ENCODE measurements around the gene AP4S1. TPM values are rescaled to one million over a fixed set of nuclear protein-coding genes. Genes with fewer than 3 reads are reported as not detected.
A peak's percentile ranks its signal among the peaks of the same experiment; 100 is the strongest.
"Not testable (repeated sequence)": the region's sequence is repeated elsewhere in the genome, so short reads cannot be mapped to it uniquely, and the experiment has no call there.

AP4S1 gene
- total RNA-seq, 2 donors from 2014 or later, result 7.6 to 11.1 TPM

DNA sequence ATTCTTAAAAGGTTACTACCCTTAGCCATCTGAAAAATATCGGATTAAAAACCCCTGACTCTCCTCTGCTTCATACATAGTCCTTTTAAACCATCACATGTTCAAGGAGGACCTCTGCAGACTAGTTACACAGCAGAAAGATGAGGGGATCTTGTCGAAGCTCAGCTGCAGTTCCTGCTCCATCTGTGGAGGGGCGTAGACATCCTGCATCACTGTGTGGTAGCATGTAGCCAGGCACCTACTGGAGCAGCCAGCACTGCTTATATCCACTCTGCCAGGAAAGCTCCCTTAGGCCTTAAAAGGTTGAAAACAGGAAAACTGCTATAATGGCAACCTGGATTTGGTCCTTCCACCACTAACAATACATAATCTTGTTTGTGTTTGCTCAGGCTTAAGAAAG is 58.3 kb downstream of the AP4S1 start:
- Histone ChIP-seq H3K9me3 (ENCODE audit: control insufficient read depth, low read length) (no peaks in the 10 kb centered on the region), H3K27ac (ENCODE audit: low read depth, low read length) (no peak overlapping the region), H3K27me3 (ENCODE audit: control insufficient read depth, insufficient read depth, low read length, poor library complexity, severe bottlenecking) (no peaks in the 10 kb centered on the region), H3K36me3 (ENCODE audit: control insufficient read depth, insufficient read depth, low read length) (no peaks in the 10 kb centered on the region), H3K4me3 (ENCODE audit: low read length) (no peak overlapping the region), H3K9ac (ENCODE audit: extremely low read depth, low read length, poor library complexity, severe bottlenecking) (peak overlapping the region; percentile 0), H3K4me1 (ENCODE audit: control insufficient read depth, insufficient read depth, low read length) (peaks cover 11% of the 10 kb centered on the region)
- Mint-ChIP-seq H3K27me3 (ENCODE audit: insufficient read depth) (no peaks in the 10 kb centered on the region), H3K36me3 (ENCODE audit: low read depth) (peaks cover 2% of the 10 kb centered on the region), H3K4me1 (peaks cover 15% of the 10 kb centered on the region), H3K9me3 (no peaks in the 10 kb centered on the region), H3K4me3 (no peak overlapping the region), H3K27ac (peak overlapping the region; percentile 64)
- no peak for TF ChIP-seq CTCF (conservative IDR thresholded peaks at IDR 0.05)
- no peak for DNase-seq
- 90 to 96% methylated on average over 3 of the region's 3 CpGs for WGBS, 2 experiments (ENCODE audit: insufficient coverage in 1 of 2, insufficient read length in 1 of 2)

- Histone ChIP-seq H3K36me3 (ENCODE audit: control insufficient read depth, insufficient read depth, low read length) (no peaks in the 10 kb centered on the region), H3K4me1 (ENCODE audit: control insufficient read depth, insufficient read depth, low read length) (peaks cover 11% of the 10 kb centered on the region), H3K27ac (ENCODE audit: low read depth, low read length) (no peak overlapping the region), H3K27me3 (ENCODE audit: control insufficient read depth, insufficient read depth, low read length, poor library complexity, severe bottlenecking) (no peaks in the 10 kb centered on the region), H3K4me3 (ENCODE audit: low read length) (no peak overlapping the region), H3K9me3 (ENCODE audit: control insufficient read depth, low read length) (no peaks in the 10 kb centered on the region), H3K9ac (ENCODE audit: extremely low read depth, low read length, poor library complexity, severe bottlenecking) (peak overlapping the region; percentile 0)
- peak; percentile 65 for TF ChIP-seq CTCF (conservative IDR thresholded peaks at IDR 0.05)
- WGBS, 2 experiments (ENCODE audit: insufficient coverage in 1 of 2, insufficient read length in 1 of 2), result 87 to 93% methylated on average over 3 to 5 of the region's 5 CpGs
- Mint-ChIP-seq H3K9me3 (no peaks in the 10 kb centered on the region), H3K36me3 (ENCODE audit: low read depth) (peaks cover 2% of the 10 kb centered on the region), H3K27ac (peak overlapping the region; percentile 5), H3K4me3 (no peak overlapping the region), H3K27me3 (ENCODE audit: insufficient read depth) (no peaks in the 10 kb centered on the region), H3K4me1 (peaks cover 15% of the 10 kb centered on the region)
- no peak for DNase-seq
Observed at GRCh38 chr14:31084385-31084784, 58.9 kb downstream of the AP4S1 start.

DNA sequence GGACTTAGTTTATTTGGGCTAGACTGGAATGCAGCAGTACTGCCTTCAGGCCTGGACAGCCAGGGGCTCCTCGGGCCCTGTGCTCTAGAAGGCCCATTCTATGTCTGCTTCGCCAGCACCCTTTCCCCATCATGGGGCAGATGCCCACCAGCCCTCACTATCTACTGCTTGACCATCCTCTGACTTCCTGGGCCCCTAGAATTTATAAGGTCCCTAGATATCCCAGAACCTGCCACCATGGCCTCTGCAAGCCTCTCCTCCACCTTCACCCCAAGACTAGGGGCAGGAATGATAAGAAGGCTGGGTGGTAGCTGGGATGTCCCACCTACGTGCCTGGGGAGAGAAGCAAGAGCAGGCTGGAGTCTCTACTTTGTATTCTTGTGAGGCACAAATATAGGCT is 59.6 kb downstream of the AP4S1 start:
- H3K36me3 ChIP-seq (ENCODE audit: control insufficient read depth, insufficient read depth, low read length), result no peaks in the 10 kb centered on the region
- Mint-ChIP-seq H3K9me3 (no peaks in the 10 kb centered on the region), H3K36me3 (ENCODE audit: low read depth) (peaks cover 2% of the 10 kb centered on the region), H3K27me3 (ENCODE audit: insufficient read depth) (no peaks in the 10 kb centered on the region), H3K4me1 (peaks cover 15% of the 10 kb centered on the region), H3K27ac (peak overlapping the region; percentile 39), H3K4me3 (no peak overlapping the region)
- no peak for TF ChIP-seq CTCF (conservative IDR thresholded peaks at IDR 0.05)
- H3K27ac ChIP-seq (ENCODE audit: low read depth, low read length), result no peak overlapping the region
- no peak overlapping the region for H3K9ac ChIP-seq (ENCODE audit: extremely low read depth, low read length, poor library complexity, severe bottlenecking)
- DNase-seq, result no peak
- peaks cover 11% of the 10 kb centered on the region for H3K4me1 ChIP-seq (ENCODE audit: control insufficient read depth, insufficient read depth, low read length)
- no peaks in the 10 kb centered on the region for H3K27me3 ChIP-seq (ENCODE audit: control insufficient read depth, insufficient read depth, low read length, poor library complexity, severe bottlenecking)
- no peak overlapping the region for H3K4me3 ChIP-seq (ENCODE audit: low read length)
- H3K9me3 ChIP-seq (ENCODE audit: control insufficient read depth, low read length), result no peaks in the 10 kb centered on the region
- 90 to 94% methylated on average over 2 to 3 of the region's 3 CpGs for WGBS, 2 experiments (ENCODE audit: insufficient coverage in 1 of 2, insufficient read length in 1 of 2)

DNA sequence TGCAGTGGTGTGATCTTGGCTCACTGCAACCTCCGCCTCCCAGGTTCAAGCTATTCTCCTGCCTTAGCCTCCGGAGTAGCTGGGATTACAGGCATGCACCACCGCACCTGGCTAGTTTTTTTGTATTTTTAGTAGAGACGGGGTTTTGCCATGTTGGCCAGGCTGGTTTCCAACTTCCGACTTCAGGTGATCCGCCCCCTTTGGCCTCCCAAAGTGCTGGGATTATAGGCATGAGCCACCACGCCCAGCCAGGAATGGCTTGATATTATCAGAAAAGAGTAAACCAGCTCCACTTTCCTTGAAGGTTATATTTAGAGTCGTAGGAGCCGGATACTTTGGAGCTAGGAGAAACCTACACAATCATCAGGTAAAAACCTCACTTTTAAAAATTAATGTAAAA is 61.0 kb downstream of the AP4S1 start:
- not testable (repeated sequence) for H3K27me3 Mint-ChIP-seq (ENCODE audit: insufficient read depth); H3K9me3 ChIP-seq (ENCODE audit: control insufficient read depth, low read length); DNase-seq

More for the DNA sequence above, 61.0 kb downstream of the AP4S1 start:
- not testable (repeated sequence) for H3K27ac Mint-ChIP-seq; H3K36me3 ChIP-seq (ENCODE audit: control insufficient read depth, insufficient read depth, low read length); H3K4me3 ChIP-seq (ENCODE audit: low read length); H3K27me3 ChIP-seq (ENCODE audit: control insufficient read depth, insufficient read depth, low read length, poor library complexity, severe bottlenecking); H3K36me3 Mint-ChIP-seq (ENCODE audit: low read depth); H3K27ac ChIP-seq (ENCODE audit: low read depth, low read length); H3K9ac ChIP-seq (ENCODE audit: extremely low read depth, low read length, poor library complexity, severe bottlenecking); H3K4me3 Mint-ChIP-seq; H3K9me3 Mint-ChIP-seq
- 87 to 92% methylated on average over 3 to 9 of the region's 9 CpGs for WGBS, 2 experiments (ENCODE audit: insufficient coverage in 1 of 2, insufficient read length in 1 of 2)
- H3K4me1 ChIP-seq (ENCODE audit: control insufficient read depth, insufficient read depth, low read length), result peaks cover 11% of the 10 kb centered on the region
- peaks cover 15% of the 10 kb centered on the region for H3K4me1 Mint-ChIP-seq
